Measurements from ENCODE around the gene TBC1D12.

DNA sequence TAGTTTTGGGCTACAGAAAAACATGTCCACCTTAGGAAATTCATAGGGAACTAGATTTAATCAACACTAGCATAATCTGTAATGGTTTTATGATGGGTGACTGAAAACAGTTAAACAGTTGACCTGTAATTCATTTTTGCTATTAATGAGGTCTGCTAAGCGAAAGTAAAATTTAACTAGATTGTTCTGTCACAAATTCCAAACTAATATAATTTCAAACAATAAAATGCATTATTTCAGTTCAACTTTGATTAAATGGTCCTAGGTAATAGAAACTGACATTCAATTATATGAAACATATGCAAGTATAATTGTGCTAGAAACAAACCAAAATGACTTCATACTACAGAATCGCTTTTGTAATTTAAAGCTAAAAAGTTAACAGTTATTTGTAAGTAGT, 46.5 kb upstream of the TBC1D12 start:
- TF ChIP-seq, protein P1, sequence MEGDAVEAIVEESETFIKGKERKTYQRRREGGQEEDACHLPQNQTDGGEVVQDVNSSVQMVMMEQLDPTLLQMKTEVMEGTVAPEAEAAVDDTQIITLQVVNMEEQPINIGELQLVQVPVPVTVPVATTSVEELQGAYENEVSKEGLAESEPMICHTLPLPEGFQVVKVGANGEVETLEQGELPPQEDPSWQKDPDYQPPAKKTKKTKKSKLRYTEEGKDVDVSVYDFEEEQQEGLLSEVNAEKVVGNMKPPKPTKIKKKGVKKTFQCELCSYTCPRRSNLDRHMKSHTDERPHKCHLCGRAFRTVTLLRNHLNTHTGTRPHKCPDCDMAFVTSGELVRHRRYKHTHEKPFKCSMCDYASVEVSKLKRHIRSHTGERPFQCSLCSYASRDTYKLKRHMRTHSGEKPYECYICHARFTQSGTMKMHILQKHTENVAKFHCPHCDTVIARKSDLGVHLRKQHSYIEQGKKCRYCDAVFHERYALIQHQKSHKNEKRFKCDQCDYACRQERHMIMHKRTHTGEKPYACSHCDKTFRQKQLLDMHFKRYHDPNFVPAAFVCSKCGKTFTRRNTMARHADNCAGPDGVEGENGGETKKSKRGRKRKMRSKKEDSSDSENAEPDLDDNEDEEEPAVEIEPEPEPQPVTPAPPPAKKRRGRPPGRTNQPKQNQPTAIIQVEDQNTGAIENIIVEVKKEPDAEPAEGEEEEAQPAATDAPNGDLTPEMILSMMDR (IDR thresholded peaks at IDR 0.05): no peak
- TF ChIP-seq POLR2A (IDR thresholded peaks at IDR 0.05) (no peak), POLR2AphosphoS5 (IDR thresholded peaks at IDR 0.05) (no peak), EP300 (IDR thresholded peaks at IDR 0.05) (no peak)

Data from suprapubic skin (tissue), 4 donors.